HAP-1 (cell line): ENCODE data around the gene SLC1A7.
A peak's percentile ranks its signal among the peaks of the same experiment; 100 is the strongest.

Source experiments
- DNase-seq, 2 experiments: peaks; one replicate each; pipeline ENCODE4 v3.0.0-alpha.2; 2016 to 2020; ENCODE audit warnings: low spot score in 2 of 2
- H3K27me3 ChIP-seq: fragments of 250-450 bp; sonication (Bioruptor Pico); 2 replicates; pipeline ENCODE4 v1.5.1; 2020; ENCODE audit warnings: low read depth, mild to moderate bottlenecking, moderate library complexity
- H3K36me3 ChIP-seq: fragments of 250-450 bp; sonication (Bioruptor Pico); replicated peaks from 2 replicates; pipeline ENCODE4 v1.5.1; 2020; ENCODE audit warnings: mild to moderate bottlenecking
- H3K4me1 ChIP-seq: fragments of 250-450 bp; sonication (Bioruptor Pico); 2 replicates; pipeline ENCODE4 v1.5.1; 2020; ENCODE audit warnings: mild to moderate bottlenecking
- H3K4me3 ChIP-seq: fragments of 250-450 bp; sonication (Bioruptor Pico); 2 replicates; pipeline ENCODE4 v1.5.1; 2020; ENCODE audit warnings: mild to moderate bottlenecking, moderate library complexity
- H3K9me3 ChIP-seq: fragments of 250-450 bp; sonication (Bioruptor Pico); 2 replicates; pipeline ENCODE4 v1.5.1; 2020; ENCODE audit warnings: mild to moderate bottlenecking, moderate library complexity
- in situ Hi-C: fragments of 300-500 bp; cut with MboI; formaldehyde crosslinking; loops from 3 replicates; pipeline ENCODE4 v1.14.3; 2020; ENCODE audit warnings: low sequenced_read_pairs, inconsistent platforms, mixed read lengths

Gene SLC1A7

GRCh38 chr1:53073287-53073686 is 69.2 kb downstream of the SLC1A7 start:
- in situ Hi-C loops: no loop called here
- no peaks in the 10 kb centered on the region for H3K27me3 ChIP-seq
- H3K36me3 ChIP-seq: no peaks in the 10 kb centered on the region
- no peaks in the 10 kb centered on the region for H3K4me1 ChIP-seq
- H3K4me3 ChIP-seq: no peak overlapping the region
- H3K9me3 ChIP-seq: no peaks in the 10 kb centered on the region
- DNase-seq: no peak

- no peaks in the 10 kb centered on the region for H3K4me1 ChIP-seq
- in situ Hi-C loops: no loop called here
- H3K27me3 ChIP-seq: no peaks in the 10 kb centered on the region
These were observed 70.5 kb downstream of the SLC1A7 start for GRCh38 chr1:53071915-53072314.

GRCh38 chr1:53071167-53071865 is 71.1 kb downstream of the SLC1A7 start:
- H3K4me1 ChIP-seq: no peaks in the 10 kb centered on the region
- no peaks in the 10 kb centered on the region for H3K9me3 ChIP-seq
- no peaks in the 10 kb centered on the region for H3K36me3 ChIP-seq
- H3K4me3 ChIP-seq: no peak overlapping the region
- no peak for DNase-seq
- in situ Hi-C loops: no loop called here
- H3K27me3 ChIP-seq: no peaks in the 10 kb centered on the region

More at GRCh38 chr1:53071915-53072314, 70.5 kb downstream of the SLC1A7 start:
- Histone ChIP-seq H3K36me3 (no peaks in the 10 kb centered on the region), H3K9me3 (no peaks in the 10 kb centered on the region), H3K4me3 (no peak overlapping the region)
- no peak for DNase-seq

GRCh38 chr1:53070621-53071020 is 71.8 kb downstream of the SLC1A7 start:
- H3K36me3 ChIP-seq: no peaks in the 10 kb centered on the region
- no peaks in the 10 kb centered on the region for H3K27me3 ChIP-seq
- H3K9me3 ChIP-seq: no peaks in the 10 kb centered on the region
- no peak overlapping the region for H3K4me3 ChIP-seq
- DNase-seq: peak in 1 of 2 experiments; percentile 5
- H3K4me1 ChIP-seq: no peaks in the 10 kb centered on the region
- in situ Hi-C loops: no loop called here

GRCh38 chr1:53069663-53070327 is 72.6 kb downstream of the SLC1A7 start:
- Histone ChIP-seq H3K36me3 (no peaks in the 10 kb centered on the region), H3K4me3 (no peak overlapping the region), H3K9me3 (no peaks in the 10 kb centered on the region), H3K4me1 (no peaks in the 10 kb centered on the region), H3K27me3 (no peaks in the 10 kb centered on the region)
- DNase-seq: peak in 1 of 2 experiments; percentile 3
- in situ Hi-C loops: no loop called here

GRCh38 chr1:53069265-53069662 is 73.2 kb downstream of the SLC1A7 start:
- in situ Hi-C loops: no loop called here

GRCh38 chr1:53068314-53069099 is 73.9 kb downstream of the SLC1A7 start:
- in situ Hi-C loops: no loop called here
- no peaks in the 10 kb centered on the region for H3K4me1 ChIP-seq
- peak in 1 of 2 experiments; percentile 1 for DNase-seq
- no peak overlapping the region for H3K4me3 ChIP-seq
- H3K27me3 ChIP-seq: no peaks in the 10 kb centered on the region
- H3K9me3 ChIP-seq: no peaks in the 10 kb centered on the region
- H3K36me3 ChIP-seq: no peaks in the 10 kb centered on the region

More at GRCh38 chr1:53069265-53069662, 73.2 kb downstream of the SLC1A7 start:
- H3K36me3 ChIP-seq: no peaks in the 10 kb centered on the region
- no peaks in the 10 kb centered on the region for H3K27me3 ChIP-seq
- DNase-seq: peak in 1 of 2 experiments; percentile 6
- H3K9me3 ChIP-seq: no peaks in the 10 kb centered on the region
- no peak overlapping the region for H3K4me3 ChIP-seq
- H3K4me1 ChIP-seq: no peaks in the 10 kb centered on the region

DNA sequence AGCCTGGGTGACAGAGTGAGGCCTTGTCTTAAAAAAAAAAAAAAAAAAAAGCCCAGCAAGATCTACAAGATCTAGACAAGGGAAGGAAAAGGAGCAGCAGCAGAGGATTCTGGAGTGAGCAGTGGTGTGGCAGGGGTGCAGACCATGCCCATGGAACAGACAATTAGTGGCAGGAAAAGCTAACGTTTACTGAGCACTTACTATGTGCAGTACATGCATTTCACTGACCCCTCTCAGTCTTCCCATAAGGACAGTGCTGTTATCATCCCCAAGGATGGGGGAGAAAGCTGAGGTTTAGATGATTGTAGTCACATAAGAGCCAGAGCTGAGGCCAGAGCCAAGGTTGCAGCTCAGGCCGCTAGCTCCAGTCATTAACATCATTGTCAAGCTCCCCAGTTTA is 74.6 kb downstream of the SLC1A7 start:
- in situ Hi-C loops: no loop called here
- Histone ChIP-seq H3K4me1 (no peaks in the 10 kb centered on the region), H3K27me3 (peaks cover 4% of the 10 kb centered on the region), H3K4me3 (no peak overlapping the region), H3K9me3 (no peaks in the 10 kb centered on the region), H3K36me3 (no peaks in the 10 kb centered on the region)
- no peak for DNase-seq

DNA sequence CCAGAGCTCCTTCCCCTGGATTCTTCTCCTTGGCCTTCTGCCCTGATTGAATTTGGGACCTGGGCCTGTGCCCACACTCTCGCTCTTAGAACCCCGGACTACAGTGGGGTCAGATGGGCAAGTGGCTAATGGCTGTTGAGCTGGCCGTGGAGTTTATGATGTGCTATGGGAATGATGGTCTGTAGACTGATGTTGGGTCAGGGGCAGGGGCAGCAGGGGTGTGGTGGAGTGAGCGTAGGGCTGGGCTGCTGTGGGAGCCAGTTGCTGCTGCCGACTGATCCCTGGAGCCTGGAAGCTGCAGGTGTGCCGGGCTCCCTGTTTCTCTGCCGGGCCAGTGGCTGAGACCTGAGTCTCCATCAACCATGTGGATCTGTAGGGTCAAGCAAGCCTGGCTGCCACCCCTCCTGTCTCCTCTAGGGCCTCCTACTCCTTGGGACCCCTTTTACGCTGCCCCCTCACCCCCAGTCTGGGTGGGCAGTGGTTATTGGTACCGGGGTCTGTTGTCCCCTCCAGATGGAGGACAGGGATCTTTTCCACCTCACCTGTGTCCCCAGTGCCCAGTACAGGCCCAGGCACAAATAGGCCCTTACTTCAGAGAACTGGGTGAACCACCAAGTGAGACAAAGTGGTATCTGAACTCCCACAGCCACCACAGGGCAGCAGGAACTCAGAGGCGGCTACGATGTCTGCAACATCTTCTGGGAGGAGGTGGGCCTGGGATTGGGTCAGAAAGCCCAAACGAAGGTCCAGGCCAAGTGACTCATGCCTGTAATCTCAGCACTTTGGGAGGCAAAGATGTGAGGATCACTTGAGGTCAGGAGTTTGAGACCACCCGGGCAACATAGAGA is 75.3 kb downstream of the SLC1A7 start:
- no peak overlapping the region for H3K4me3 ChIP-seq
- DNase-seq: peak in 1 of 2 experiments; percentile 3
- no peaks in the 10 kb centered on the region for H3K4me1 ChIP-seq
- H3K27me3 ChIP-seq: peaks cover 11% of the 10 kb centered on the region
- no peaks in the 10 kb centered on the region for H3K9me3 ChIP-seq
- H3K36me3 ChIP-seq: no peaks in the 10 kb centered on the region
- in situ Hi-C loops: no loop called here

DNA sequence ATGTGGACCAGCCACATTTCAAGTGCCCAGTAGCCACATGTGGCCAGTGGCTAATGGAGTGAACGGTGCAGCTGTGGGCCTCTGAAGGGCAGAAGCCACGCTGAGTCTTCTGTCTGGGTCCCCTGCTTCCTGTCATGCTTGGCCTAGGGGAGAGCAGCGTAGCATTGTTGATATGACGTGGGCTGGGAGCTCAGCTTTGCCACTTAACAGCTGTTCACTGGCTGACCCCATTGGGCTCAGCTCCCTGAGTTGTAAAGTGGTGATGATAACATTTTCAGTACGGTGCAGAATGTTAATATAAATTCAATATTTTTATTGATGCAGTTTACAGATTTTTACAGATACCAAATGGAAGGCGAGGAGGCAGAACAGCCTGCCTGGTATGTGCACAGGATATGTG is 76.0 kb downstream of the SLC1A7 start:
- in situ Hi-C loops: no loop called here
- DNase-seq: no peak
- Histone ChIP-seq H3K9me3 (no peaks in the 10 kb centered on the region), H3K4me3 (no peak overlapping the region), H3K27me3 (peaks cover 15% of the 10 kb centered on the region), H3K36me3 (no peaks in the 10 kb centered on the region), H3K4me1 (no peaks in the 10 kb centered on the region)

DNA sequence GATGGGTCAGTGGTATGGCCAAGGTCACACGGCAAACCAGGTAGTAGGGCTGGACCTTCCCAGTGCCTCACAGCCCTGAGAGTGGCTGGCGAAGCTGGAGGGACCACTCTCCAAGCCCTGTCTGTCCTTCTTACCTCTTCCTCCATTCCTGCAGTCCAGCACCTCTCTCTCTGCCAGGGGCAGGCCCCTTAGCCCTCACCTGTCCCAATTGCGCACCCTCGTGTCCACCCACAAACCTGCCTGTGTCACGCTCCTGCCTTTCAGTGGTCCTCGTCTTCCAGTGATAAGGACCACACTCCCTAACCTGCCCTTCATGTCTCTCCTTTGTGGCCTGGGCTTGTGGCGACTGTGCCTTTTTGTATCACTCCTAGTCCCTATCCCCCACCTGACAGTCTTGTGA is 77.0 kb downstream of the SLC1A7 start:
- in situ Hi-C loops: no loop called here

GRCh38 chr1:53063744-53064515 is 78.5 kb downstream of the SLC1A7 start:
- no peak for DNase-seq
- Histone ChIP-seq H3K4me1 (no peaks in the 10 kb centered on the region), H3K27me3 (peaks cover 36% of the 10 kb centered on the region), H3K4me3 (no peak overlapping the region), H3K36me3 (no peaks in the 10 kb centered on the region), H3K9me3 (no peaks in the 10 kb centered on the region)
- in situ Hi-C loops: no loop called here

More for the DNA sequence above, 77.0 kb downstream of the SLC1A7 start:
- DNase-seq: no peak
- no peak overlapping the region for H3K4me3 ChIP-seq
- H3K9me3 ChIP-seq: no peaks in the 10 kb centered on the region
- H3K27me3 ChIP-seq: peaks cover 23% of the 10 kb centered on the region
- H3K4me1 ChIP-seq: no peaks in the 10 kb centered on the region
- H3K36me3 ChIP-seq: no peaks in the 10 kb centered on the region
